IMR-90 (cell line): ENCODE results near the gene PARD3.

Experiments used
- CEBPB ChIP-seq: IDR thresholded peaks from 2 replicates; pipeline ENCODE4 v1.6.1; 2012; ENCODE audit warnings: low read depth, low read length, improper control_type of control experiment
- ELK1 ChIP-seq: fragments of 150-350 bp; IDR thresholded peaks from 2 replicates; pipeline ENCODE4 v1.6.1; 2016; ENCODE audit warnings: low read depth, mild to moderate bottlenecking, low read length, moderate library complexity, borderline replicate concordance
- FOS ChIP-seq: fragments of 150-350 bp; IDR thresholded peaks from 2 replicates; pipeline ENCODE4 v1.6.1; 2016; ENCODE audit warnings: low read depth, low read length
- MAFK ChIP-seq: IDR thresholded peaks from 2 replicates; pipeline ENCODE4 v1.6.1; 2012; ENCODE audit warnings: low read depth, low read length, improper control_type of control experiment
- MAZ ChIP-seq: IDR thresholded peaks from 2 replicates; pipeline ENCODE4 v1.6.1; 2012; ENCODE audit warnings: low read depth, mild to moderate bottlenecking, low read length, improper control_type of control experiment, moderate library complexity, borderline replicate concordance
- NFE2L2 ChIP-seq: fragments of 150-350 bp; IDR thresholded peaks from 2 replicates; pipeline ENCODE4 v1.6.1; 2016; ENCODE audit warnings: low read depth, mild to moderate bottlenecking, low read length
- POLR2A ChIP-seq: IDR thresholded peaks from 2 replicates; pipeline ENCODE4 v1.6.1; 2012; ENCODE audit warnings: mild to moderate bottlenecking, low read depth, low read length
- RAD21 ChIP-seq: IDR thresholded peaks from 2 replicates; pipeline ENCODE4 v1.6.1; 2012; ENCODE audit warnings: low read length, improper control_type of control experiment
- RCOR1 ChIP-seq: IDR thresholded peaks from 2 replicates; pipeline ENCODE4 v1.6.1; 2012; ENCODE audit warnings: mild to moderate bottlenecking, low read length, improper control_type of control experiment; ENCODE audit not compliant: insufficient replicate concordance
- RFX5 ChIP-seq: IDR thresholded peaks from 2 replicates; pipeline ENCODE4 v1.8.0; 2012; ENCODE audit warnings: low read depth, mild to moderate bottlenecking, low read length, moderate library complexity
- SMC3 ChIP-seq: fragments of 150-350 bp; IDR thresholded peaks from 2 replicates; pipeline ENCODE4 v1.6.1; 2016; ENCODE audit warnings: low read depth, mild to moderate bottlenecking, antibody characterized with exemption, low read length, moderate library complexity
- USF2 ChIP-seq: fragments of 150-350 bp; IDR thresholded peaks from 2 replicates; pipeline ENCODE4 v1.6.1; 2017; ENCODE audit warnings: mild to moderate bottlenecking, antibody characterized with exemption, low read length, low read depth
- TF ChIP-seq, protein P1 (sequence below): conservative IDR thresholded peaks from 2 replicates; pipeline ENCODE4 v1.5.1; 2012; ENCODE audit warnings: mild to moderate bottlenecking, low read depth, low read length, improper control_type of control experiment

- TF ChIP-seq, protein P1, sequence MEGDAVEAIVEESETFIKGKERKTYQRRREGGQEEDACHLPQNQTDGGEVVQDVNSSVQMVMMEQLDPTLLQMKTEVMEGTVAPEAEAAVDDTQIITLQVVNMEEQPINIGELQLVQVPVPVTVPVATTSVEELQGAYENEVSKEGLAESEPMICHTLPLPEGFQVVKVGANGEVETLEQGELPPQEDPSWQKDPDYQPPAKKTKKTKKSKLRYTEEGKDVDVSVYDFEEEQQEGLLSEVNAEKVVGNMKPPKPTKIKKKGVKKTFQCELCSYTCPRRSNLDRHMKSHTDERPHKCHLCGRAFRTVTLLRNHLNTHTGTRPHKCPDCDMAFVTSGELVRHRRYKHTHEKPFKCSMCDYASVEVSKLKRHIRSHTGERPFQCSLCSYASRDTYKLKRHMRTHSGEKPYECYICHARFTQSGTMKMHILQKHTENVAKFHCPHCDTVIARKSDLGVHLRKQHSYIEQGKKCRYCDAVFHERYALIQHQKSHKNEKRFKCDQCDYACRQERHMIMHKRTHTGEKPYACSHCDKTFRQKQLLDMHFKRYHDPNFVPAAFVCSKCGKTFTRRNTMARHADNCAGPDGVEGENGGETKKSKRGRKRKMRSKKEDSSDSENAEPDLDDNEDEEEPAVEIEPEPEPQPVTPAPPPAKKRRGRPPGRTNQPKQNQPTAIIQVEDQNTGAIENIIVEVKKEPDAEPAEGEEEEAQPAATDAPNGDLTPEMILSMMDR = no peak
- TF ChIP-seq POLR2A = no peak
- TF ChIP-seq RCOR1 = no peak
- TF ChIP-seq FOS = no peak
- no peak for TF ChIP-seq RAD21
- no peak for TF ChIP-seq NFE2L2
- TF ChIP-seq MAZ = no peak
- TF ChIP-seq RFX5 = no peak
- TF ChIP-seq MAFK = no peak
- no peak for TF ChIP-seq USF2
- no peak for TF ChIP-seq ELK1
- no peak for TF ChIP-seq SMC3
- TF ChIP-seq CEBPB = no peak
Measured at GRCh38 chr10:34206078-34206934, 608.8 kb downstream of the PARD3 start.
